Fibroblast of skin of abdomen (primary cell): ENCODE data around the gene KRTAP2-1.
"Not testable (repeated sequence)": the region's sequence is repeated elsewhere in the genome, so short reads cannot be mapped to it uniquely, and the experiment has no call there.

Experiments
- DNase-seq: peaks from one replicate; pipeline ENCODE4 v3.0.0-alpha.2; 2013

The KRTAP2-1 gene

DNA sequence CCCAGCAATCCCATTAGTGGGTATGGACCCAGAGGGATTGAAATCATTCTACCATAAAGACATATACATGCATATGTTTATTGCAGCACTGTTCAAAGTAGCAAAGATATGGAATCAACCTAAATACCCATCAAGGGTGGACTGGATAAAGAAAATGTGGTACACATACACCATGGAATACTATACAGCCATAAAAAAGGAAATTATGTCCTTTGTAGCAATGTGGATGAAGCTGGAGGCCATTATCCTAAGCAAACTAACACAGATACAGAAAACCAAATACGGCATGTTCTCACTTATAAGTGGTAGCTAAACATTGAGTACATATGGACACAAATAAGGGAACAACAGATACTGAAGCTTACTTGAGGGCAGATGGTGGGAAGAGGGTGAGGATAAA, 10.4 kb upstream of the KRTAP2-1 start:
- no peak for DNase-seq

DNA sequence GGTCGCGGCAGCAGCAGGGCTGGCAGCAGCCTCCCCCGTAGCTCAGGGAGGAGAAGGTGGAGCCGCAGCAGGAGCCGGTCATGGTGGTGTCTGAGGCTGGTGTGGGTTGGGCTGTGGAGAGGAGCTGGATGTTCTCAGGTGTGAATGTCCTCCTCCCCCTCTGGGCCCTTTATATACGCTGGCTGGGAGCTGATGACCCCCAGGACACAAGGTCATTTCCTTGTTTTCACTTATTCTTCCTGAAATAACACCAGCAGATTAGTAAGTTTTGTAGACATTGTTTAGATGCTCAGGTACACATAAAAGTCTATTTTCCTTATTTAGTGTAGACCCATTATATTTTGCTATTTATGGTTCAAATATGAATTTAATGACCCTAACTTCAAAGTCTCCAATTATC, 8.0 kb upstream of the KRTAP2-1 start, which contains the start of gene KRTAP2-2:
TSS of gene KRTAP2-2 (minus strand) at position 101 of the 400 bp plus-strand sequence. CDS start at position 82, 19 bp downstream.
- not testable (repeated sequence) for DNase-seq

DNA sequence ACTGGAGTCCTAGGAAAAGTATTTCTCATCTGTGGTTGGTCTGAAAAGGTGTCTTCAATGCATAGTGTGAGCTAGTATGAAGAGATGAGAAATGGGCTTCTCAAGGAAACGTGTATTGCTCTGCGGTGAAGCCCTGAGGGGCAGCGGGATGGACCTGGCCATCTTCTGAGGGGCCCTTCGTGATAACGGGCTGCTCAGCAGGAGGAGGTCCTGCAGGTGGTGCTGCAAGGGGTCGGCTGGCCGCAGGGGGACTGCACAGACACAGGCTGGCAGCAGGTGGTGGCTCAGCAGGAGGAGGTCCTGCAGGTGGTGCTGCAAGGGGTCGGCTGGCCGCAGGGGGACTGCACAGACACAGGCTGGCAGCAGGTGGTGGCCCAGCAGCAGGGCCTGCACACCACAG, 7.4 kb upstream of the KRTAP2-1 start:
- not testable (repeated sequence) for DNase-seq

DNA sequence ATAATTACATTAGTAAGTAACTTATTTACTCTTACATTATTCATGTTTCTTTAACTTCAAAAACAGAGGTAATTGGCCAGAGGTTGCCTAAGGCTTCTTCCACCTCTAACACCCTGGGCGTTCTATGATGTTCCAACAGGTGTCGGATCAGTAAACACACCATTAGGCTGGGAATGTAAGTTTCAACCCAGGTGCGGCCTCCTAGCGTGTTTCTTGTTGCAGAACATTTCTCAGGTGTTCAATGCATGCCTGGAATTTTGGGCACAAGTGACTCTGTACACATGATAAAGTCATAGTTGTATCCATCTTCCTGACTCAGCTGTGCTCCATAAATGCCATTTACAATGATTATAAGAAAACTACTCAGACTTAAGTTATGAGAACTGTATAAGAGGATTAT, 6.9 kb upstream of the KRTAP2-1 start:
- no peak for DNase-seq

DNA sequence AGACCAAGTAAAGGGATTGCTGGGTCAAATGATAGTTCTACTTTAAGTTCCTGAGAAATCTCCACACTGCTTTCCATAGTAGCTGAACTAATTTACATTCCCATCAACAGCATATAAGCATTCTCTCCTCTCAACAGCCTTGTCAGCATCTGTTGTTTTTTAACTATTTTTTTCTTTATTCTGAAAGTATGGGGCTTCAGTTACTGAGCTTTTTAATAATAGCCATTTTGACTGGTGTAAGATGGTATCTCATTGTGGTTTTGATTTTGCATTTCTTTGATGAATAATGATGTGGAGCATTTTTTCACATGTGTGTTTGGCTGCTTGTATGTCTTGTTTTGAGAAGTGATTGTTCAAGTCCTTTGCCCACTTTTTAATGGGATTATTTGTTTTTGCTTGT, 5.5 kb upstream of the KRTAP2-1 start:
- DNase-seq = peak; percentile 74

DNA sequence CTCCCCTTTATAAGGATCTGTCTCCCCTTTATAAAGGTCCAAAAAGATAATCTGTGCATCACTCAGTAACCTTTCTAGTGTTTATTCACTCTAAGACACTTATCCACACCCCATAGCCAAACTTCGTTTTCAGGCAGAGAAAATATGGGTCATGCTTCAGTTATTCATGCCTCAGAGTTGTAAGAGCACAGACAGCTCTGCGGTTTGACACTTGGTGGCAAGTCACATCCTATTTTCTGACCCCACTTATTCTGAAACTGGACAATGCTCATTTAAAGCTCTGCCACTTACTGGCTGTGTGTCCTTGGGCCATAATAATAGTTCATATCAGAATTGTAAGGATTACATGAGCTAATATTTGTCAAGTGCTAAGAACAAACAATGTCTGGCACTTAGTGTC, 2.0 kb upstream of the KRTAP2-1 start:
- peak; percentile 54 for DNase-seq

DNA sequence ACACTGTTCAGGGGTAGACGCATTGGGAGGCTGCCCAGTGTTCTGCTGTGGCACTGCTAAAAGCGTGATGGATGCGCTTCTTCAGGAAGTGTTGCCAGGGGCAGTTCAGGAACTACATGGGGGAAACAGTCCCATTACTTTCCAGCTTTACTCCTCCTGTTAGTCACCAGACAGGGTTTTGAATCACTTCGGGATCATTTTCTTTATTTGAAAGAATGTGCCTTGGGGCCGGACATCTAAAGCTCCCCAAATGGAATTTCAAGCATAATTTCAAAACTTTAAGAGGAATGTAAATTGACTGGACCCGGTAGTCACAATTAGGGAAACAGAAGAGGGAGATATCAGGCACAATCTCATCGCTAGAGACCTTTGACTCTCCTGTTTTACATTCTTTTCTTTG, 1.3 kb upstream of the KRTAP2-1 start:
- DNase-seq = peak; percentile 69

DNA sequence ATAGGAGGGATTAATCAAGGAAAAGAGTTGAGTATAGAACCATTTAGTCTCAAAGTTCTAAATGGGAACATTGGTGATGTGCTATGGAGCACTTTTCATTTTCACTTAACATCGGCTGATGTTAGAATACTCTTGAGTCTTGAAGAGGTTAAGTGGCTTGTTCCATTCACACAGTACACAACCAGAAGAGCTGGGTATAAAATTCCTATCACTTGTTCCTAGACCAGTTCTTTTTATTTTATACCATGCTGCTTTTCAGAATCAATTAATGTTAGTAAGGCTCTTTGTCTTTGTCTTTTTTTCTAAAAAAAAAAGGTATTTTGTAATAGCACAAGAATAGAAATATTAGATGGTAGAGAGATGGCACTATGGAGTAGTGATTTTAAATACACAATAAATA, 4.2 kb downstream of the KRTAP2-1 start:
- DNase-seq = no peak

DNA sequence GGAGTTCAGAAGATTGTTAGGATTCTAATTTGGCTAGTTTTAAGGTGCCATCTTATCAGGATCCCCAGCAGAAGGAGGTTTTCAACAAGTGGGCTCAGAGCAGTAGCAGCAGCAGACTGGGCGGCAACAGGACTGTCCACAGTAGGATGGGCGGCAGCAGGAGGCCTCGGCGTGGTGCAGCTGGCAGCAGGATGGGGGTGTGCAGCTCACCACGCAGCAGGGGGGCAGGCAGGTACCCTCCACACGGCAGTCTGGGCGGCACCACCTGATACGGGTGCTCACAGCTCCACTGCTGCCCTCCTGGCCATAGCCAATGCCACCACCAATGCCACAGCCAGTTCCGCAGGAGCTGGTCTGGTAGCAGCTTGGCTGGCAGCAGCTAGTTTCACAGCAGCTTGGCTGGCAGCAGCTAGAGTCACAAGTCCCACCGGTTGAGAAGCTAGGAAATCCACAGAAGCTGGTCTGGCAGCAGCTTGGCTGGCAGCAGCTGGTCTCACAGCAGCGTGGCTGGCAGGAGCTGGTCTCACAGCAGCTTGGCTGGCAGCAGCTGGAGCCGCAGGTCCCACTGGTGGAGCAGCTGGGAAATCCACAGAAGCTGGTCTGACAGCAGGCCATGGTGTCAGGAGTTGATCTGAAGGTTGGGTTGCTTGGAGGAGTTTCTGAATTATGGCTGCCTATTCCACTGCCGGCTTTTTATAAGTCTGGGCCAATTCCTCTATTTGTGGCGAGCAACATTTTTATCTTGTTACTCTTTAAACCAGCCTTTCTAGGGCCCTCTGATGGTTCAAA, 6.1 kb downstream of the KRTAP2-1 start, which contains the start of gene KRTAP1-1:
TSS of gene KRTAP1-1 (minus strand) at position 668 of the 789 bp plus-strand sequence. CDS start at position 615, 53 bp downstream.
- not testable (repeated sequence) for DNase-seq

DNA sequence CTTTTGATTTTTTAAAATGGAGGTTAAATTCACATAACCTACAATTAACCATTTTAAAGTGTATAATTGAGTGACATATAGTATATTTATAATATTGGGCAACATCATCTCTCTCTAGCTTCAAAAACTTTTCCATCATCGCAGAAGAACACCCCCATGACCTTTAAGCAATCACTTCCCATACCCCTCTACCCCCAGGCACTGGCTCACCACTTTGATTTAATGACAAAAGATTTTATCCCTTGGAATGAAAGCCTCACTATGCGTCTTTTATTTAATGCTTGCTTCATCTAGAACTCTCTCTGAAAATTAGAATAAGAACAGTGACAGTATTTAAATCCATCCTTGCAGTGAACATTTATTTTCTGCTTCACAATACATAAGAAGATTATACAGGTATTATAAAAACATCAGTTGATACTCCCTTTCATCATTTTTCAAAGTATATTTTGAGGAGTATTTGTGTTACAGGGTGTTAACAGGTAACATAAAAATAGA, 9.2 kb downstream of the KRTAP2-1 start:
- DNase-seq = no peak

DNA sequence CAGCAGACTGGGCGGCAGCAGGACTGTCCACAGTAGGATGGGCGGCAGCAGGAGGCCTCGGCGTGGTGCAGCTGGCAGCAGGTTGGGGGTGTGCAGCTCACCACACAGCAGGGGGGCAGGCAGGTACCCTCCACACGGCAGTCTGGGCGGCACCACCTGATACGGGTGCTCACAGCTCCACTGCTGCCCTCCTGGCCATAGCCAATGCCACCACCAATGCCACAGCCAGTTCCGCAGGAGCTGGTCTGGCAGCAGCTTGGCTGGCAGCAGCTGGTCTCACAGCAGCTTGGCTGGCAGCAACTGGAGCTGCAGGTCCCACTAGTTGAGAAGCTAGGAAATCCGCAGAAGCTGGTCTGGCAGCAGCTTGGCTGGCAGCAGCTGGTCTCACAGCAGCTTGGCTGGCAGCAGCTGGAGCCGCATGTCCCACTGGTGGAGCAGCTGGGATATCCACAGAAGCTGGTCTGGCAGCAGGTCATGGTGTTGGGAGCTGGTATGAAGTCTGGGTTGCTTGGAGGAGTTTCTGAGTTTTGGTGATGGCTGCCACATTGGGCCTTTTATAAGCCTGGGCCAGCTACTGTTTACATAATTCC, 12.7 kb downstream of the KRTAP2-1 start, which contains the start of gene KRTAP1-3:
TSS of gene KRTAP1-3 (minus strand) at position 529 of the 590 bp plus-strand sequence. CDS start at position 476, 53 bp downstream.
- not testable (repeated sequence) for DNase-seq

DNA sequence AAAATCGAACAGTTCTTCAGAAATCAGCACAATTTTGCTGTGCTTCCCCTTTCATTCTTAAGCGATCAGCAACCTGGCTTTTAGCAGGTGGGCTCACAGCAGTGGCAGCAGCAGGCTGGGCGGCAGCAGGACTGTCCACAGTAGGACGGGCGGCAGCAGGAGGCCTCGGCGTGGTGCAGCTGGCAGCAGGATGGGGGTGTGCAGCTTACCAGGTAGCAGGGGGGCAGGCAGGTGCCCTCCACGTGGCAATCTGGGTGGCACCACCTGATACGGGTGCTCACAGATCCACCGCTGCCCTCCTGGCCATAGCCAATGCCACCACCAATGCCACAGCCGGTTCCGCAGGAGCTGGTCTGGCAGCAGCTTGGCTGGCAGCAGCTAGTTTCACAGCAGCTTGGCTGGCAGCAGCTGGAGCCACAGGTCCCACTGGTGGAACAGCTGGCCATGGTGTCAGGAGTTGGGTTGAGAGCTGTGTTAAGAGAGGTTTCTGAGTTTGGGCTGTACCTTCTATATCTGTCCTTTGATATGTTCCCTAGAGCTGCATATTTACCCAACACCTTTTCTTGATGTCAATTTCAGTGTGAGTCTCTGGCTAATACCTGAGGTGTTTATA, 17.4 kb downstream of the KRTAP2-1 start, which contains the start of gene KRTAP1-4:
TSS of gene KRTAP1-4 (minus strand) at position 563 of the 613 bp plus-strand sequence. CDS start at position 446, 117 bp downstream.
- DNase-seq = no peak

DNA sequence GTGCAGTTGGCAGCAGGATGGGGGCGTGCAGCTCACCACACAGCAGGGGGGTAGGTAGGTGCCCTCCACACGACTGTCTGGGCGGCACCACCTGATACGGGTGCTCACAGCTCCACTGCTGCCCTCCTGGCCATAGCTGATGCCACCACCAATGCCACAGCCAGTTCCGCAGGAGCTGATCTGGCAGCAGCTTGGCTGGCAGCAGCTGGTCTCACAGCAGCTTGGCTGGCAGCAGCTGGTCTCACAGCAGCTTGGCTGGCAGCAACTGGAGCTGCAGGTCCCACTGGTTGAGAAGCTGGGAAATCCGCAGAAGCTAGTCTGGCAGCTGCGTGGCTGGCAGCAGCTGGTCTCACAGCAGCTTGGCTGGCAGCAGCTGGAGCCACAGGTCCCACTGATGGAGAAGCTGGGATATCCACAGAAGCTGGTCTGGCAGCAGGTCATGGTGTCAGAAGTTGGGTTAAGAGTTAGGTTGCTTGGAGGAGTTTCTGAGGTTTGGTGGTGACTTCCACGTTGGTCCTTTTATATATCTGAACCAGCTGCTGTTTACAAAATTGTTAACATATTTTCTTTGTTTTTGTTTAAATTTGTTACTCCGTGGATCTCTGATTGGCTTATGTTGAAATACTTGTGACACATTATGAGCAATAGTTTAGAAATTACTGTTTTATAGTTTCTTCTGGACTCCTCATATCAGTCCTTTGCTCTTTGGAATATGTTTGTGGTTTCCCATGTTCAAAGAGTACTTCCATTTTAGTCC, 20.2 kb downstream of the KRTAP2-1 start, which contains the start of gene KRTAP1-5:
TSS of gene KRTAP1-5 (minus strand) at position 494 of the 757 bp plus-strand sequence. CDS start at position 441, 53 bp downstream.
- DNase-seq = peak; percentile 76

DNA sequence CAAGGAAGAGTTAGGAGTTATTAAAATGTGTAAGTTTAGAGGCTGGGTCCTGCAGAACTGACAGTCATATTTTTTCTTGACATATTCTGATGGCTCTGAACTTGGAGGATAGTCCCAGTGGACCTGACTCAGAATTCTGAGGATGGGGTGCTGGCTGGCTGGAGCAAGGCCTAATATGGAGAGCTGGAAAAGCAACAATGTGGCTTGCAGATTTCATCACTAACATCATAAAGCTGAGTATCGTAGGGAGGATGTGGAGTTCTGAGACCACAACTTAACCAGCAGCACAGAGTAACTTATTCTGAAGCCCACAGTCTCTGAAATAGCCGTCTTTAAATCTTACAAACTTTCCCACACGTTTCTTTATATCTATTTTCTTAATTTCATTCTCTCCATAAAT, 22.4 kb downstream of the KRTAP2-1 start:
- peak; percentile 61 for DNase-seq

DNA sequence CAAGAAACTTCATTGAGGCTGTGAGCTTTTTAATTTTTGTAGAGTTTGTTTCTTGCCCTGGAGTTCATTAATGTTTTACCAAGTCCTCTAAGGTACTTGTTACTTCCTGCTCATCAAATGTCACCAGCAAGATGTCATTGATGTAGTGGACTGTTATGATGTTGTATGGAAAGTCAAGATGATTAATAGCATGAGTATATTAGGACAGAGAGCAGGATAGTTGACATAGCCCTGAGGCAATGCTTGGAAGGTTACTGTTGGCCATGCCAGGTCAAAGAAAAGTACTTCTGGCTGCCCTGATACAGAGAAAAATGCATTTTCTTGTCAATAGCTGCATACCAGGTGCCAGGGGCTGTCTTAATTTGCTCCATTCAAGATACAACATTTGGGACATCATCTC, 26.8 kb downstream of the KRTAP2-1 start:
- DNase-seq = no peak

DNA sequence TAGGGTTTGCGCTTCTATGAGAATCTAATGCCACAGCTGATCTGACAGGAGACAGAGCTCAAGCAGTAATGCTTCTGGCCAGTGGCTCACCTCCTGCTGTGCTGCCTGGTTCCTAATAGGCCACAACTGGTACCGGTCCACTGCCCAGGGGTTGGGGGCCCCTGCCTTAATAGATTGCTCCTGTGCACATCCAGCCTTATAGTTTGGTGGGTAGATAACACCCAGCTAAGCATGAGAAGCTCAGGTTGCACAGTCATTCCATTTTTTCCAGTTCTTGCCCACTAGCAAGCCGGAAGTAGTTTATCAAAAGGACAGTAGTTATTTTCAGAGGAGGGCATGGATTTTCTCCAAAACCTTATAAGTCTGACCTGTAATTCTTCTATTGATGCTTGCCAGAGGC, 27.7 kb downstream of the KRTAP2-1 start:
- no peak for DNase-seq

DNA sequence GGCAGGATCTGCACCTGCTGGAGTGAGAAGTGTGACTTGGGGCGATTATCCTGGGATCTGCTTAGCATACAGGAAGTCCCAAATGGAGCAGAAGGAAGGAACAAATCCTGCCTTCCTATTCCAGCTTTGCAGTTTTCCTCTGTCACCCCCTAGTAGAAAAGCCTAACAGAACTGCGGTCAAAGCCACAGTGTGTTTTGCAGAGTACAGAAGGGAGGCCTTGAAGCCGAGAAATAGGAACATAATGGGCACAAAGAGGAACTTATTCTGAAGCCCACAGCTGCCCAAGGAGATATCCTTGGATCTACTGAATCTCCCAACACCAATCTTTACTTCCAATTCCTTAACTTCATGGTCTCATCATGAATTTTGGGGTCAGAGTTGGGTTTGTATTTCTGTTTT, 28.6 kb downstream of the KRTAP2-1 start:
- DNase-seq = no peak

DNA sequence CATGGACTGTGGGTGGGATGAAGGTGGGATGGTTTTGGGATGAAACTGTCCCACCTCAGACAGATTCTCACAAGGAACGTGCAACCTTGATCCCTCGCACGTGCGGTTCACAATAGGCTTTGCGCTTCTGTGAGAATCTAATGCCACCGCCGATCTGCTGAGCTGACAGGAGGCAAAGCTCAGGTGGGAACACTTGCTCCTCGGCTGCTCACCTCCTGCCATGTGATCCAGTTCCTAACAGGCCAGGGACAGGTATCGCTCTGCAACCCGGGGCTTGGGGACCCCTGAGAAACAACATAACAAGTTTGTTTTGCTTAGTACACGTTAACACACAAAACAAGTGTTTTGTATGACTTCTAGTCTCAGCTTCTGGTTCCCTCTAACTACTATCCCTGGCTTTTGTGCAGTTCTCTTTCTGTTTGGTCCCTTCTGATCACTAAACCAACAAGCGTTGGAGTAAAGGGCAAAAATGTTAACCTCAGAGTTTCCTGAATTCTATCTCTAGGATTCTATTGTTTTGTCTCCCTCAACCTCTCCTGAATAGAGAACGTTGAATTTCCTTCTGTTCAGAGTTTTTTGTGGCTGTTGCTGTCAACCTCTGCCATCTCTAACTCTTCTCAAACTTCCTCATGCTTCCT, 30.4 kb downstream of the KRTAP2-1 start:
- no peak for DNase-seq

DNA sequence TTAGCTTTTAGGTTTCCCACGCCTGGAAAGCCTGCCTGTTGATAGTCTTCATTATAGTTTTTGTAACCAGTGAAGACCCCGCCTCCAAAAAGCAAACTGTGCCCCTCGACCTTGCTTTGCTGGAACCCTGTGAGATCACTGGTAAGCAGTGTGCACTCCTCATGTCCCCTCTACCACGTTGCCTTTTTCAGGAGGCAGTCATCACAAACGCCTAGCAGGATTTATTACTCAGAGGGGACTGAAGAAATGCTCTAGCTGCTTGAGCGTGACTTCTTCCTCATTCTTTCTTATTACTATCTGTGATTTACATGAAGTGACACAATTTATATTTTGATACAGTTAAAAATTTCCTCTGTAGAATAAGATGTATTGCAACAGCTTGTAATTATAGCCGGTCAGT, 31.7 kb downstream of the KRTAP2-1 start:
- DNase-seq = no peak

DNA sequence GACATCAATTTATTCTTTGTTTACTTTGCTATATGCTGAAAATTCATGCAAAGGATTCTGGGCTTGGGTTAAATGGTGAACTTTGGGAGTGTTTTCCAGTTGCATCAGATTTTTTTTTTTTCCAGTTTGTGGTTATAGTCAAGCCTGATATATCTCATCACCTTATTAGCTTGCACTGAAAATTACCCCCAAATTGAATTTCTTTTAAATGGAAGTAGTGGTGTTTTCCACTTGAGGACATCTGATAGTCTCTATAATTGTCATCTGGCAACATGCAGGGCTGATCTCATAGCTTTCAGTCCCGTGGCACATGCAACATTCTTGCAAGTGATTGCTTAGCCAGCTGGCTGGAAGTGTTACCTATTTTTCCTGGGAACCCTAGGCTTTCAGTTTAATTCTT, 33.5 kb downstream of the KRTAP2-1 start:
- DNase-seq = peak; percentile 59

DNA sequence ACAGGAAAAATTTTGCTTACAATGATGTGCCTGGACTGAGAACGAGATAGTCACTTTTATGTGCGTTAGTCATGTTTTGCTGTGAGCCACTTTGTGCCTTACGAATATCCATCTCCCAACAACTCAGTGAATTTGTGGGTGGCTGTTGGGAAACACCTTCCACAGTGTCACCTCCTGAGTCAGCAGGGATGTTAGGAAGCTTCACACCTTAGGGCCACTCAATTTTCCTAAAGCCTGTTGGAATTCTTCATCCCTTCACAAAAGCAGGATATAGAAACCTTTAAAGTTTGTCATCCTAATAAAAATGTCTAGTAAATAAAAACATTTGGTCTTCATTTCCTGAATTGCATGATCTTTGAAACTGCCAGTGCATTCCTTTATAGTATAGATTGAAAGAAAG, 33.9 kb downstream of the KRTAP2-1 start:
- no peak for DNase-seq
